ENCODE results near the gene SND1.

Gene SND1

GRCh38 chr7:127932076-127932475 is 280.1 kb downstream of the SND1 start:
- no peak overlapping the region for H3K4me3 ChIP-seq (ENCODE audit: insufficient read depth, low read depth, low read length, poor library complexity, severe bottlenecking)
- peaks cover 24% of the 10 kb centered on the region for H3K36me3 ChIP-seq (ENCODE audit: control insufficient read depth, insufficient read depth, low read length)
- H3K27ac ChIP-seq (ENCODE audit: insufficient read depth, low read length, poor library complexity, severe bottlenecking): no peak overlapping the region
- no peak for DNase-seq
- no peaks in the 10 kb centered on the region for H3K4me1 ChIP-seq (ENCODE audit: control insufficient read depth, insufficient read depth, low read length, poor library complexity, severe bottlenecking)
- no peaks in the 10 kb centered on the region for H3K9me3 ChIP-seq (ENCODE audit: control insufficient read depth, low read length)
- H3K27me3 ChIP-seq (replicated peaks; ENCODE audit: control insufficient read depth, insufficient read depth, low read length, poor library complexity, severe bottlenecking): no peaks in the 10 kb centered on the region

DNA sequence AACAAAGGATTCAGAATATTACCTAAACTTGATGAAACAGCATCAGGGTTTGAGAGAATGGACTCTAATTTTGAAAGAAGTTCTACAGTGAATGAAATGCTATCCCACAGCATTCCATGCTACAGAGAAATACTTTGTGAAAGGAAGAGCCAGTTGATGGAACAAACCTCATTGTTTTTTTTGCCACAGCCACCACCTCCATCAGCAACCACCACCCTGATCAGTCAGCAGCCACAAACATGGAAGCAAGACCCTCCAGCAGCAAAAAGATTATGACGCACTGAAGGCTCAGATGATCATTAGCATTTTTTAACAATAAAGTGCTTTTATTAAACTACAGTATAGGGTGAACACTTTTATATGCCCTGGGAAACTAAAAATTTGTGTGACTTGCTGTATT is 280.5 kb downstream of the SND1 start:
- peaks cover 24% of the 10 kb centered on the region for H3K36me3 ChIP-seq (ENCODE audit: control insufficient read depth, insufficient read depth, low read length)
- H3K27me3 ChIP-seq (replicated peaks; ENCODE audit: control insufficient read depth, insufficient read depth, low read length, poor library complexity, severe bottlenecking): no peaks in the 10 kb centered on the region
- no peak for DNase-seq
- no peak overlapping the region for H3K27ac ChIP-seq (ENCODE audit: insufficient read depth, low read length, poor library complexity, severe bottlenecking)
- H3K4me1 ChIP-seq (ENCODE audit: control insufficient read depth, insufficient read depth, low read length, poor library complexity, severe bottlenecking): no peaks in the 10 kb centered on the region
- no peak overlapping the region for H3K4me3 ChIP-seq (ENCODE audit: insufficient read depth, low read depth, low read length, poor library complexity, severe bottlenecking)
- no peaks in the 10 kb centered on the region for H3K9me3 ChIP-seq (ENCODE audit: control insufficient read depth, low read length)

DNA sequence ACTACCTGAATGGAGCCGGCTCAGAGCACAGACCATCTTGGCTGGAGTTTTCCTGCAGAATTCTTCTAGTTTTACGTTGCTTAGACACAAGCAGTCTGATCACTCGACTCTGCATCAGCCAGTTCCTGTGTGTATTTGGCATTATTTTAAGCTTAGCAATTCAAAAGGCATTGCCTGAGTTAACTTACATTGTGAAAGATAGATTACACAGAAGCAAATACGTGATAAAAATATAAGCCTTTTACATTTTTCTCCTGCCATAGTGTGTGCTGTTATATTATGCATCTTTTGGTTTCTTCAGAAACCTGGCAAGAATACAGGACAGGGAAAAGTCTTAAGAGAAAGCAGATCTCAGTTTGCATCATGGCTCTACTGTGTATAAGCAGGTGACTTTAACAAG is 281.2 kb downstream of the SND1 start:
- H3K4me1 ChIP-seq (ENCODE audit: control insufficient read depth, insufficient read depth, low read length, poor library complexity, severe bottlenecking): no peaks in the 10 kb centered on the region
- no peak overlapping the region for H3K27ac ChIP-seq (ENCODE audit: insufficient read depth, low read length, poor library complexity, severe bottlenecking)
- no peak overlapping the region for H3K4me3 ChIP-seq (ENCODE audit: insufficient read depth, low read depth, low read length, poor library complexity, severe bottlenecking)
- no peak for DNase-seq
- H3K36me3 ChIP-seq (ENCODE audit: control insufficient read depth, insufficient read depth, low read length): peaks cover 24% of the 10 kb centered on the region
- H3K9me3 ChIP-seq (ENCODE audit: control insufficient read depth, low read length): no peaks in the 10 kb centered on the region
- no peaks in the 10 kb centered on the region for H3K27me3 ChIP-seq (replicated peaks; ENCODE audit: control insufficient read depth, insufficient read depth, low read length, poor library complexity, severe bottlenecking)

- no peak for DNase-seq
Observed at GRCh38 chr7:127934711-127935110, 282.7 kb downstream of the SND1 start.

GRCh38 chr7:127935847-127936376 is 283.9 kb downstream of the SND1 start:
- Histone ChIP-seq H3K4me1 (ENCODE audit: control insufficient read depth, insufficient read depth, low read length, poor library complexity, severe bottlenecking) (no peaks in the 10 kb centered on the region), H3K4me3 (ENCODE audit: insufficient read depth, low read depth, low read length, poor library complexity, severe bottlenecking) (no peak overlapping the region), H3K27me3 (replicated peaks; ENCODE audit: control insufficient read depth, insufficient read depth, low read length, poor library complexity, severe bottlenecking) (no peaks in the 10 kb centered on the region), H3K36me3 (ENCODE audit: control insufficient read depth, insufficient read depth, low read length) (peaks cover 4% of the 10 kb centered on the region), H3K27ac (ENCODE audit: insufficient read depth, low read length, poor library complexity, severe bottlenecking) (no peak overlapping the region), H3K9me3 (ENCODE audit: control insufficient read depth, low read length) (no peaks in the 10 kb centered on the region)
- DNase-seq: no peak

More at GRCh38 chr7:127934711-127935110, 282.7 kb downstream of the SND1 start:
- H3K9me3 ChIP-seq (ENCODE audit: control insufficient read depth, low read length): no peaks in the 10 kb centered on the region
- H3K27me3 ChIP-seq (replicated peaks; ENCODE audit: control insufficient read depth, insufficient read depth, low read length, poor library complexity, severe bottlenecking): no peaks in the 10 kb centered on the region
- H3K36me3 ChIP-seq (ENCODE audit: control insufficient read depth, insufficient read depth, low read length): peaks cover 16% of the 10 kb centered on the region
- H3K4me3 ChIP-seq (ENCODE audit: insufficient read depth, low read depth, low read length, poor library complexity, severe bottlenecking): no peak overlapping the region
- no peaks in the 10 kb centered on the region for H3K4me1 ChIP-seq (ENCODE audit: control insufficient read depth, insufficient read depth, low read length, poor library complexity, severe bottlenecking)
- H3K27ac ChIP-seq (ENCODE audit: insufficient read depth, low read length, poor library complexity, severe bottlenecking): no peak overlapping the region

GRCh38 chr7:127937066-127937680 is 285.2 kb downstream of the SND1 start:
- Histone ChIP-seq H3K4me1 (ENCODE audit: control insufficient read depth, insufficient read depth, low read length, poor library complexity, severe bottlenecking) (no peaks in the 10 kb centered on the region), H3K27ac (ENCODE audit: insufficient read depth, low read length, poor library complexity, severe bottlenecking) (no peak overlapping the region), H3K27me3 (replicated peaks; ENCODE audit: control insufficient read depth, insufficient read depth, low read length, poor library complexity, severe bottlenecking) (no peaks in the 10 kb centered on the region), H3K9me3 (ENCODE audit: control insufficient read depth, low read length) (no peaks in the 10 kb centered on the region), H3K4me3 (ENCODE audit: insufficient read depth, low read depth, low read length, poor library complexity, severe bottlenecking) (no peak overlapping the region), H3K36me3 (ENCODE audit: control insufficient read depth, insufficient read depth, low read length) (peaks cover 3% of the 10 kb centered on the region)
- no peak for DNase-seq

DNA sequence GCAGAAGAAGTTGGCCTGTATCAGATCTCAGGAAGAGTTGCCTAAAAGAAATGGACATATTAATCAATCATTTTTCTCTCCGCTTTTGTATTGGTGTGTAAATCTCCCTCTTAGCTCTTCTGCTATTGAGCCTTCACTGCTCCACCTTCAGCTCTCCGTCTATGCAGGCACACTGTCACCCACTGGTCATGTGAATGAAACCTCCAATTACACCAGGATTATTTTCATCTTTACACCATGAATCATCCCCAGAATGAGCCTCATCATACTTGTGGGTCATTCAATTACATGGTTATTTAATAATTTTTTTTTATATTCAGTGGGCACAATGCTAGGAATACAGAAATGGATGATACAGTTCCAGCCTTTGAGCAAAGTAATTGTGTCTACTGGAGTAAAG is 286.6 kb downstream of the SND1 start:
- Histone ChIP-seq H3K36me3 (ENCODE audit: control insufficient read depth, insufficient read depth, low read length) (peaks cover 5% of the 10 kb centered on the region), H3K9me3 (ENCODE audit: control insufficient read depth, low read length) (no peaks in the 10 kb centered on the region), H3K4me3 (ENCODE audit: insufficient read depth, low read depth, low read length, poor library complexity, severe bottlenecking) (no peak overlapping the region), H3K27me3 (replicated peaks; ENCODE audit: control insufficient read depth, insufficient read depth, low read length, poor library complexity, severe bottlenecking) (no peaks in the 10 kb centered on the region), H3K27ac (ENCODE audit: insufficient read depth, low read length, poor library complexity, severe bottlenecking) (no peak overlapping the region), H3K4me1 (ENCODE audit: control insufficient read depth, insufficient read depth, low read length, poor library complexity, severe bottlenecking) (no peaks in the 10 kb centered on the region)
- DNase-seq: no peak

- Histone ChIP-seq H3K4me1 (ENCODE audit: control insufficient read depth, insufficient read depth, low read length, poor library complexity, severe bottlenecking) (no peaks in the 10 kb centered on the region), H3K27ac (ENCODE audit: insufficient read depth, low read length, poor library complexity, severe bottlenecking) (no peak overlapping the region), H3K4me3 (ENCODE audit: insufficient read depth, low read depth, low read length, poor library complexity, severe bottlenecking) (no peak overlapping the region), H3K36me3 (ENCODE audit: control insufficient read depth, insufficient read depth, low read length) (peaks cover 5% of the 10 kb centered on the region), H3K27me3 (replicated peaks; ENCODE audit: control insufficient read depth, insufficient read depth, low read length, poor library complexity, severe bottlenecking) (no peaks in the 10 kb centered on the region), H3K9me3 (ENCODE audit: control insufficient read depth, low read length) (no peaks in the 10 kb centered on the region)
- no peak for DNase-seq
Observed at GRCh38 chr7:127940381-127941160, 288.6 kb downstream of the SND1 start.

GRCh38 chr7:127941476-127942210 is 289.6 kb downstream of the SND1 start:
- no peaks in the 10 kb centered on the region for H3K4me1 ChIP-seq (ENCODE audit: control insufficient read depth, insufficient read depth, low read length, poor library complexity, severe bottlenecking)

More at GRCh38 chr7:127941476-127942210, 289.6 kb downstream of the SND1 start:
- Histone ChIP-seq H3K9me3 (ENCODE audit: control insufficient read depth, low read length) (no peaks in the 10 kb centered on the region), H3K27ac (ENCODE audit: insufficient read depth, low read length, poor library complexity, severe bottlenecking) (no peak overlapping the region), H3K36me3 (ENCODE audit: control insufficient read depth, insufficient read depth, low read length) (peaks cover 5% of the 10 kb centered on the region), H3K4me3 (ENCODE audit: insufficient read depth, low read depth, low read length, poor library complexity, severe bottlenecking) (no peak overlapping the region), H3K27me3 (replicated peaks; ENCODE audit: control insufficient read depth, insufficient read depth, low read length, poor library complexity, severe bottlenecking) (no peaks in the 10 kb centered on the region)
- DNase-seq: no peak
